ENCODE data around the gene VEZF1. TPM values are rescaled to one million over a fixed set of nuclear protein-coding genes. Genes with fewer than 3 reads are reported as not detected.

Gene VEZF1
- total RNA-seq, 6 donors from 2014 or later = 36.4 to 99.7 (median 72.5) TPM

DNA sequence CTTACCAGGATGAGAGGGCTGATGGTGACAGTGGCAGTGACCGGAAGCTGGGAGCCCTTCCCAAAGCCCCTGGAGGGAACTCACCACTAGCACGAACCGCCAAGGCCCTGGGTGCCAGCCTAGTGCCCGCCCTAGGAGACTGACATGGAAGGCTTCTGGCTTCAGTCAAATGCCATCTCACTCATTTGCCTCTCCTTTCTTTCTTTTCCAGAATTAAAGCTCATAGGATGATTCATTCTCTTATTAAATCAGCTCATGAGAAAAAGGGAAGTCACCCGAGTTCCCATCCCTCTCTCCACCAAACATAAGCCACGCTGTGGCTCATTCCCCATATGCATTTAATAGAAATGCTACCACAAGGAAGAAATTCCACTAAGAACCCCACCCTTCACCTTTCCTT is 44.9 kb downstream of the VEZF1 start:
- no peaks in the 10 kb centered on the region for H3K27me3 ChIP-seq
- no peak overlapping the region for H3K4me3 ChIP-seq
- H3K36me3 ChIP-seq = no peaks in the 10 kb centered on the region
- WGBS, 2 donors = 74 to 82% methylated on average over 6 of the region's 6 CpGs
- TF ChIP-seq POLR2AphosphoS5 (IDR thresholded peaks at IDR 0.05) (no peak), POLR2A (IDR thresholded peaks at IDR 0.05) (no peak), EP300 (IDR thresholded peaks at IDR 0.05) (no peak)
- TF ChIP-seq, protein P1, sequence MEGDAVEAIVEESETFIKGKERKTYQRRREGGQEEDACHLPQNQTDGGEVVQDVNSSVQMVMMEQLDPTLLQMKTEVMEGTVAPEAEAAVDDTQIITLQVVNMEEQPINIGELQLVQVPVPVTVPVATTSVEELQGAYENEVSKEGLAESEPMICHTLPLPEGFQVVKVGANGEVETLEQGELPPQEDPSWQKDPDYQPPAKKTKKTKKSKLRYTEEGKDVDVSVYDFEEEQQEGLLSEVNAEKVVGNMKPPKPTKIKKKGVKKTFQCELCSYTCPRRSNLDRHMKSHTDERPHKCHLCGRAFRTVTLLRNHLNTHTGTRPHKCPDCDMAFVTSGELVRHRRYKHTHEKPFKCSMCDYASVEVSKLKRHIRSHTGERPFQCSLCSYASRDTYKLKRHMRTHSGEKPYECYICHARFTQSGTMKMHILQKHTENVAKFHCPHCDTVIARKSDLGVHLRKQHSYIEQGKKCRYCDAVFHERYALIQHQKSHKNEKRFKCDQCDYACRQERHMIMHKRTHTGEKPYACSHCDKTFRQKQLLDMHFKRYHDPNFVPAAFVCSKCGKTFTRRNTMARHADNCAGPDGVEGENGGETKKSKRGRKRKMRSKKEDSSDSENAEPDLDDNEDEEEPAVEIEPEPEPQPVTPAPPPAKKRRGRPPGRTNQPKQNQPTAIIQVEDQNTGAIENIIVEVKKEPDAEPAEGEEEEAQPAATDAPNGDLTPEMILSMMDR (IDR thresholded peaks at IDR 0.05) = no peak
- peaks cover 52 to 67% (median 65%) of the 10 kb centered on the region in 4 donors for H3K4me1 ChIP-seq
- ATAC-seq (ENCODE audit: low FRiP score in 2 of 2) (no peak), DNase-seq (no peak)
- H3K9me3 ChIP-seq = no peaks in the 10 kb centered on the region
- no peak overlapping the region for H3K27ac ChIP-seq

DNA sequence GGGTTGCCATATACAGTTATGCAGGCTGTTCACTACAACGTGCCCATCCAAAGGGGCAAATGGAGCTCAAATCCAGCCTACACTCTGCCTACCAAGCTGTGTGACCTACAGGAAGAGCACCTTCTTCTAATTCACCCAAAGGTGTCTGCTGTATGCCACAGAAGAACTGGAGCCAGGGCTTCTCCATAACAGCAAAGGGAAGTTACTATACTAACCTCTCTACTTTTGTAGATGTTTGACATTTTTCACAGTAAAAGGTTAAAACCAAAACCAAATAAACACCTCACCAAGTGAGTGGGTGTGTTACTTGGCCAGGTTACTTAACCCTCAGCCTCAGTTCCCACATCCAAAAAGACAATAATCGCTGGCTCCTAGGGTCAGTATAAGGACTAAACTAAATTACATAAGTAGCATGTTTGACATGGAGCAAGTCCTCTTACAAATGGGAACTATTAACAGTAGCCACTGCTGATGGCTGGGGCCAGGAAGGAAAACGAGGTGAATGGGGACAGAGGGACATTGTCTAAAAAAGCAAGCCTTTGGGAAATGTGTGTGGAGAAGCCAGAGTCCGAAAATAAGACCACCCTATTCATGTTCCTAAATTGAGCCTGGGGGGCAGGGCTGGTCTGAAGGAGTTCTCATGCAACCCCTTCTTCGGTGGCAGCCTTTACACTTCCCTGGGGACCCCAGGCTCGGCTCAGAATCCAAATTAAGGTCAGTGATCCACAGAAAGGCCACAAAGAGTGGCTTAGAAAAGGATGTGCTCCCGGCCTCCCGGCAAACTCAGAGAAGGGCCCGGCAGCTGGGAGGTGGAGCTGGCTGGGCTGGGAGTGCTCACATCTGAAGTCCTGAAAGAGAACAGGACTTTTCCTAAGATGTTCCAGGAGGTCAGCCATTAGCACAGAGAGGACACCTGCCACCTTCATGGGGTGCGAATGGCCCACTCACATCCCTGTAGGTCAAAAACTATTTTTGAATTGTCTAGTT is 46.4 kb downstream of the VEZF1 start:
- no peak for DNase-seq
- no peak for TF ChIP-seq POLR2AphosphoS5 (IDR thresholded peaks at IDR 0.05)
- no peak for TF ChIP-seq POLR2A (IDR thresholded peaks at IDR 0.05)
- no peak for TF ChIP-seq EP300 (IDR thresholded peaks at IDR 0.05)
- TF ChIP-seq, protein P1 (IDR thresholded peaks at IDR 0.05) = no peak
- H3K27ac ChIP-seq = peak overlapping the region; percentile 11 to 61 (median 35)
- H3K27me3 ChIP-seq = no peaks in the 10 kb centered on the region
- 63 to 67% methylated on average over 10 of the region's 10 CpGs for WGBS, 2 donors
- no peak overlapping the region for H3K4me3 ChIP-seq
- H3K9me3 ChIP-seq = no peaks in the 10 kb centered on the region
- no peak for ATAC-seq (ENCODE audit: low FRiP score in 2 of 2)
- no peaks in the 10 kb centered on the region for H3K36me3 ChIP-seq
- peaks cover 45 to 60% (median 56%) of the 10 kb centered on the region in 4 donors for H3K4me1 ChIP-seq

DNA sequence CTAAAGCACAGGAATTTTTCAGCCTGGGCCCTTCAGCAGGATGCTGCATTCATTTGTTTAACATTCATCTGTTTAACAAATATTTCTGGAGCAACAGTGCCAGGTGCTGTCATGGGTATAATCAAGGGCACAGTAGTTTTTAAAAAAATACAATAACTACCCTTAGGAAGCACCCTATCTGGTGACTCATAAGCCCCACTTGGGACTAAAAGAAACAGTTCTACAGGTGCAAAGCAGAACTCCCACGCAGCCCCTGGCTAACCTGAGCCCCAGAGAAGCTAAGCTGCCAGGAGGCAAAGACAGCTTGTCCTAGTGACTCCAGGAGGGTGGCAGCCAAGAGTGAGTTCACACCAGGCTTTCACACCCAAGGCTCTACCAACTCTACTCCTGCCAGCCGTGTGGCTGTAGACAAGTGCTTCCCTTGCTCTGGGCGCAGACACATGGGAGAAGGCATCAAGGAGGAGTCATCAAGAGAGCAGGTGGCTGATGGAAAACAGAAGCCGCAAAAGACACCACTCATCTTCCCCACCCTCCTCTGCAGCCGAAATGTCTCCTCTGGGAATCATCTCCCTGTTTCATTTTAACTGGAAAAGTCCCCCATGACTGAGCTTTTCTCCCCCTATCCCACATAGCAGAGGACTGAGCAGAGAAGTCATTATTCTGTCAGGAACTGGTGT is 47.3 kb downstream of the VEZF1 start:
- DNase-seq (no peak), ATAC-seq (ENCODE audit: low FRiP score in 2 of 2) (no peak)
- no peaks in the 10 kb centered on the region for H3K9me3 ChIP-seq
- no peak overlapping the region for H3K4me3 ChIP-seq
- TF ChIP-seq POLR2AphosphoS5 (IDR thresholded peaks at IDR 0.05) = no peak
- TF ChIP-seq, protein P1 (IDR thresholded peaks at IDR 0.05) = no peak
- no peaks in the 10 kb centered on the region for H3K27me3 ChIP-seq
- H3K36me3 ChIP-seq = no peaks in the 10 kb centered on the region
- H3K27ac ChIP-seq = peak overlapping the region in 3 of 4 donors; percentile 22 to 61 (median 42)
- H3K4me1 ChIP-seq = peaks cover 45 to 60% (median 56%) of the 10 kb centered on the region in 4 donors
- 74 to 78% methylated on average over 4 to 5 of the region's 5 CpGs for WGBS, 2 donors

DNA sequence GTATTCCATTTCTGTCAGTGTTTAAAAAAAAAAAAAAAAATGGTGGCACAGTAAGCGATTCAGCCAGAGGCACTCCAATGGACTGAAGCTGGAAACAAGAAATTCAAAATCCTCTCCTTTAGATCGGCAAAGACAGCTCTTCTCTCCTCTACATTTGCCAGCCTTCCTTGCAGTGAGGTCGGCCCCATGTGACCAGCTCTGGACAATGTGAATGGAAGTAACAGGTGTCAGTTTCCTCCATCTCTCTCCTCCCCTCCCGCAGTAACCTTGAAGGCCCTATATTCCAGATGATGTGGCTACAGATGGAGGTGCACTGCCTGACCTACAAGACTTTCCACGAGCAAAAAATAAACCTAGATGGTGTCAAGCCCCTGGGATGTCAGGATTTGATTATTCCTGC is 47.8 kb downstream of the VEZF1 start:
- ATAC-seq (ENCODE audit: low FRiP score in 2 of 2) (no peak), DNase-seq (no peak)
- H3K4me3 ChIP-seq = no peak overlapping the region
- TF ChIP-seq, protein P1 (IDR thresholded peaks at IDR 0.05) = no peak
- TF ChIP-seq EP300 (IDR thresholded peaks at IDR 0.05) (no peak), POLR2AphosphoS5 (IDR thresholded peaks at IDR 0.05) (no peak), POLR2A (IDR thresholded peaks at IDR 0.05) (no peak)
- no peaks in the 10 kb centered on the region for H3K27me3 ChIP-seq
- peak overlapping the region in 2 of 4 donors; percentile 12 to 42 for H3K27ac ChIP-seq
- WGBS, 2 donors = 69 to 76% methylated on average over 5 of the region's 5 CpGs
- no peaks in the 10 kb centered on the region for H3K9me3 ChIP-seq
- peaks cover 50 to 62% (median 60%) of the 10 kb centered on the region in 4 donors for H3K4me1 ChIP-seq
- H3K36me3 ChIP-seq = no peaks in the 10 kb centered on the region

Measured in upper lobe of left lung (tissue), 6 donors.